ENCODE measurements around the gene CEL. TPM values are rescaled to one million over a fixed set of nuclear protein-coding genes. Genes with fewer than 3 reads are reported as not detected.
"Not testable (repeated sequence)": the region's sequence is repeated elsewhere in the genome, so short reads cannot be mapped to it uniquely, and the experiment has no call there.

The CEL gene
- polyA plus RNA-seq, 3 donors = 2.8 to 3.8 (median 3.2) TPM

- DNase-seq (ENCODE audit: low read depth in 3 of 3, low spot score in 2 of 3) = no peak
These were observed 1.3 kb downstream of the CEL start for GRCh38 chr9:133063159-133063499.

GRCh38 chr9:133063500-133064231 lies 1.9 kb downstream of the CEL start:
- no peak for DNase-seq (ENCODE audit: low read depth in 3 of 3, low spot score in 2 of 3)

GRCh38 chr9:133064241-133065069 lies 2.7 kb downstream of the CEL start:
- DNase-seq (ENCODE audit: low read depth in 3 of 3, low spot score in 2 of 3) = no peak

GRCh38 chr9:133065070-133065388 lies 3.2 kb downstream of the CEL start:
- DNase-seq (ENCODE audit: low read depth in 3 of 3, low spot score in 2 of 3) = no peak

- no peak for DNase-seq (ENCODE audit: low read depth in 3 of 3, low spot score in 2 of 3)
These were observed 4.6 kb downstream of the CEL start for GRCh38 chr9:133066181-133066983.

GRCh38 chr9:133067006-133067405 lies 5.2 kb downstream of the CEL start:
- no peak for DNase-seq (ENCODE audit: low read depth in 3 of 3, low spot score in 2 of 3)

GRCh38 chr9:133067813-133068212 lies 6.0 kb downstream of the CEL start:
- no peak for DNase-seq (ENCODE audit: low read depth in 3 of 3, low spot score in 2 of 3)

- DNase-seq (ENCODE audit: low read depth in 3 of 3, low spot score in 2 of 3) = not testable (repeated sequence)
These were observed 6.7 kb downstream of the CEL start for GRCh38 chr9:133068431-133068830.

GRCh38 chr9:133070500-133070961 lies 8.8 kb downstream of the CEL start:
- DNase-seq (ENCODE audit: low read depth in 3 of 3, low spot score in 2 of 3) = not testable (repeated sequence)

GRCh38 chr9:133070985-133071384 lies 9.2 kb downstream of the CEL start:
- DNase-seq (ENCODE audit: low read depth in 3 of 3, low spot score in 2 of 3) = not testable (repeated sequence)

- DNase-seq (ENCODE audit: low read depth in 3 of 3, low spot score in 2 of 3) = no peak
These were observed 9.8 kb downstream of the CEL start for GRCh38 chr9:133071484-133072150.

GRCh38 chr9:133072210-133072609 lies 10.4 kb downstream of the CEL start:
- DNase-seq (ENCODE audit: low read depth in 3 of 3, low spot score in 2 of 3) = not testable (repeated sequence)

- no peak for DNase-seq (ENCODE audit: low read depth in 3 of 3, low spot score in 2 of 3)
These were observed 11.6 kb downstream of the CEL start for GRCh38 chr9:133073086-133074014.

GRCh38 chr9:133074111-133074651 lies 12.4 kb downstream of the CEL start:
- DNase-seq (ENCODE audit: low read depth in 3 of 3, low spot score in 2 of 3) = no peak

- DNase-seq (ENCODE audit: low read depth in 3 of 3, low spot score in 2 of 3) = no peak
These were observed 14.3 kb downstream of the CEL start for GRCh38 chr9:133075925-133076630.

- DNase-seq (ENCODE audit: low read depth in 3 of 3, low spot score in 2 of 3) = no peak
These were observed 14.9 kb downstream of the CEL start for GRCh38 chr9:133076691-133077090.

- DNase-seq (ENCODE audit: low read depth in 3 of 3, low spot score in 2 of 3) = no peak
These were observed 16.7 kb downstream of the CEL start for GRCh38 chr9:133078486-133078885.

GRCh38 chr9:133080161-133080560 lies 18.4 kb downstream of the CEL start:
- no peak for DNase-seq (ENCODE audit: low read depth in 3 of 3, low spot score in 2 of 3)
